ENCODE results near the gene DNASE1L3.

Gene DNASE1L3

DNA sequence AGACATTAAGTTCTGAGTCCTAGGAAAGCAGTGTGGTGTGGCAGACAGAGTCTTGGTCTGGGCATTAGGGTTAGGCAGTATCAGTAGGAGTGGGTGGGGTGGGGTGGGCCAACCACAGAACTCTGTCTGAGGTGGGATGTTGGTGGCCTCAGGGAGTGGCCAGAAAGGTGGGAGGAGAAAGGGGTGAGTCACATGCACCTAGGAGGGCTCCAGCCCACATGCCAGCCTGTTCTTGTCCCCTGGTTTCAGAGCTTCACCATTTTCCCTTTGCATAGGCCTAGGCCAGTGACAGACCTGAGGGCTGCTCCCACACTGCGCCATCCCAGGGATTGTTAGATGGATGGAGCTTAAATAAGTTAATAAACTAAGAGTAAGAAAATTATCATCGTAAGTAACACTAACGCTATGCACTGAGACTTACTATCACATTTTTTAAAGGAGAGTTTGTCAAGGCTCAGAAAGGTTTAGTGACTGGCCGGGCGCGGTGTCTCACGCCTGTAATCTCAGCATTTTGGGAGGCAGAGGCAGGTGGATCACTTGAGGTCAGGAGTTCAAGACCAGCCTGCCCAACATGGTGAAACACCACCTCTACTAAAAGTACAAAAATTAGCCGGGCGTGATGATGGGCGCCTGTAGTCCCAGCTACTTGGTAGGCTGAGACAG, 33.8 kb downstream of the DNASE1L3 start:
- DNase-seq, result no peak

DNA sequence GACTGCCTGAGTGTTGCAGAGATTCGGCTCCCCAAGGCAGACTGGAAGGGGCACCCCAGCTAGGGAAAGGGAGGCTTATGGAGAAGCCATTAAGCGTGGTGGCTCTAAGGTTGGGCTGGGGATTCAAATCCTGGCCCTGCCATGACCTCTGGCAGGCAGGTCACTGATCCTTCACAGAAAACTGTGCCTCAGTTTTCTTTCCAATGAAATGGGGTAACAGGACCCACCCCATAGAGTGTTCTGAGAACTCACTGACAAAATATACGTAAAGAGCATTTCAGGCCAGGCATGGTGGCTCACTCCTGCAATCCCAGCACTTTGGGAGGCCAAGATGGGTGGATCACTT, 34.6 kb downstream of the DNASE1L3 start:
- no peak for DNase-seq

GRCh38 chr3:58175437-58176184, 35.2 kb downstream of the DNASE1L3 start:
- no peak for DNase-seq

DNA sequence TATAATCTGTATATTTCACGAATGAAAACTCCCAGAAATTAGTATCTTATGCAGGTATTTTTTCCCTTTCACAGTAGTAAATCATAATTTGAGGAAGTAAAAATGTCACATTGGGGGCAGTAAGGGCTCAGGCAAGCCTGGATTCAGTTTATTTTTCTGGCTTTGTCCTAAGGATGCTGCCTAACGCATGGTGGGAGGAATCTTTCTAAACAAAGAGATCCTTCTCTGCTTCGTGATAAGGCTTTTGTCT, 35.7 kb downstream of the DNASE1L3 start:
- DNase-seq, result no peak

DNA sequence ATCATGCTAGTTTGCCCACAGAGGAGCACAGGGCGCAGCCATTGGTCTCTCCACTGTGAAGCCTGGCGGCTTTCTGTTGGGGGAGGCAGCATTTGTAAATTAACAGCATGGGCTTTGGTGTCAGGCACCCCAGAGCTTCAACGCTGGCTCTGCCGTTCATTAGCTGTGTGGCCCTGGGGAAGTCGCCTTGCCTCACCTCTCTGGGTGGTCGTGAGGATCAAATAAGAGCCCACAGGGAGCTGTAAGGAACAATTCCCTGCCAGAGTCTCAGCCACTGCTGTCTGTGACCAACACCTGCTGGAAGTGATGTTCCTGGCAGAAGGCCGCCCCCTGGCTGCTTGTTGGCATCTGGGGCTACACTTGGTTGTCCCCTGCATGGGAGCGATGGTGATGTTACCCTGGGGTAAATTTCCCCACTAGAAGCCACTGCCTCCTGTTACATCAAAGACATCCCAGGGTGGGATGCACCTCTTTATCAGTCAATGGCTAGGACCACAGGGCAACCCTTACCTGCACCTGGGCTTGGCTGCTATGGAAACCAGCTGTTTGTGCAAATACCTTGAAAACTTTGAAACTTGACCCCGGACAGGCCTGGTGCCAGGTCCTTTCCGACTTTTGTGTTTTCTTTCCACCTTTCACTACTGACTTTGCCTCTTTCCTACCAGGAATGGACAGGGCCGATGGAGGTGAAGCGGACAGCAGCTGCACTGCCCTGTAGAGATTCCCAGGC, 36.9 kb downstream of the DNASE1L3 start:
- DNase-seq, result no peak

- no peak for DNase-seq
Observed at GRCh38 chr3:58173029-58173668, 37.6 kb downstream of the DNASE1L3 start.

DNA sequence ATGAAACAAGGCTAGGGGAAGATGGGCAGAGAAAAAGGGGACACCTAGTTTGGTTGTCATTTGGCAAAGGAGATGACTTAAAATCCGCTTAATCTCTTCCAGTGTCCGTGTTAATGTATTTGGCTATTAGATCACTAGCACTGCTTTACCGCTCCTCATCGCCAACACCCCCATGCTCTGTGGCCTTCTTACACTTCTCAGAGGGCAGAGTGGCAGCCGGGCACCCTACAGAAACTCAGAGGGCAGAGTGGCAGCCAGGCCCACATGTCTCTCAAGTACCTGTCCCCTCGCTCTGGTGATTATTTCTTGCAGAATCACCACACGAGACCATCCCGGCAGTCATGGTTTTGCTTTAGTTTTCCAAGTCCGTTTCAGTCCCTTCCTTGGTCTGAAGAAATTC, 39.6 kb downstream of the DNASE1L3 start:
- DNase-seq, result no peak

GRCh38 chr3:58170376-58170775, 40.4 kb downstream of the DNASE1L3 start:
- DNase-seq, result no peak

DNA sequence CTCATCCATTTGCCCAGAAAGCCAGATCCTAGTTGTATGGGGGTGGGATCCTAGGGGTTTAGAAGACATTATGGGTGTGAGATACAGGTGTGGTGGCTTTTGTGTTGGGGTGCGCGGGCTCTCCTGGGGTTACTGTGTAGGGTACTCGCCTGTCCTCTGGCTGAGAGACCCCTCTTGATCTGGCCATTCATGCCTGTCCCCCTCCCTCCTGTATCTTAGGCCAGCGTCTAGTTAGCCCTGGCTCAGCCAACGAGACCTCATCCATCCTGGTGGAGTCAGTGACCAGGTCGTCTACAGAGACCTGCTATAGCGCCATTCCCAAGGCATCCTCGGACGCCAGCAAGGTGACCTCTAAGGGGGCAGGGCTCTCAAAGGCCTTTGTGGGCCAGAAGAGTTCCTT, 41.4 kb downstream of the DNASE1L3 start:
- DNase-seq, result no peak

- DNase-seq, result no peak
Observed at GRCh38 chr3:58168498-58168897, 42.3 kb downstream of the DNASE1L3 start.

GRCh38 chr3:58167431-58168351, 43.1 kb downstream of the DNASE1L3 start:
- no peak for DNase-seq

GRCh38 chr3:58164906-58165821, 45.6 kb downstream of the DNASE1L3 start:
- DNase-seq, result no peak

GRCh38 chr3:58164199-58164879, 46.4 kb downstream of the DNASE1L3 start:
- DNase-seq, result no peak

DNA sequence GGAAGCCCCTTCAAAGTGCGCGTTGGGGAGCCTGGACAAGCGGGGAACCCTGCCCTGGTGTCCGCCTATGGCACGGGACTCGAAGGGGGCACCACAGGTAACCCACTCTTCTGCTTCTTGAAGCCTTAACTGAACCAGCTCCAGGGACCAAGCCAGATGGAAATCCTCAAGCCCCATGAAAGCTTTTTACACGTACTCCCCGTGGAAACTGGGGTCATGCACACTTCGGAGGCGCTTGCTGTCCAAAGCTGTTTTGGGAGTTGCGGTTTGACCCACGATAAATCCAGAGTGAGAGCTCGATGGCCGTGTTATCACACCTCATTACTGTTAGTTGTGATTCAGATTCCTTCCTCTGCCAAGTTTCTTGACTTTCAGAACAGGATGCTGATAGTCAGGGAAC, 47.5 kb downstream of the DNASE1L3 start:
- no peak for DNase-seq

- no peak for DNase-seq
Observed at GRCh38 chr3:58161435-58162398, 49.1 kb downstream of the DNASE1L3 start.

GRCh38 chr3:58160399-58160798, 50.4 kb downstream of the DNASE1L3 start:
- no peak for DNase-seq

- DNase-seq, result no peak
Observed at GRCh38 chr3:58158442-58159153, 52.2 kb downstream of the DNASE1L3 start.

DNA sequence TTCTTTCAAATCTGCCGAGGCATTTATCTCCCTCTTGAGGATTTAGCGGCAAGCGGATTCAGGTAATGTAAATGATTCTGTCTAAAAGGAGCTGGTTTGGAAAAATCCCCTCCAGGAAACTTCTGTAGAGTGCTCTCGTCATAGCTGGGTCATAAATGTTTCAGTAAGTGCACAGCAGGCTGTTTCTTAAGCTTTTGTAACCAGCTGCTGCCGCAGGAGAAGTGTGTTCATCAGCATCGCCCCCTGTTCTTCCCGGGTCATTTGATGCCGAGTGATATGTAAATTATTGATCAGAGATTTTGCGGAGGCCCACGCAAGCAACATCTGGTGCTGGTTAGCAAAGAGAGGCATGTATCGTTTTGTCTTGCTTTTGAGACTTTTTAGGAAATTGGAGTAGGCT, 53.1 kb downstream of the DNASE1L3 start:
- no peak for DNase-seq

DNA sequence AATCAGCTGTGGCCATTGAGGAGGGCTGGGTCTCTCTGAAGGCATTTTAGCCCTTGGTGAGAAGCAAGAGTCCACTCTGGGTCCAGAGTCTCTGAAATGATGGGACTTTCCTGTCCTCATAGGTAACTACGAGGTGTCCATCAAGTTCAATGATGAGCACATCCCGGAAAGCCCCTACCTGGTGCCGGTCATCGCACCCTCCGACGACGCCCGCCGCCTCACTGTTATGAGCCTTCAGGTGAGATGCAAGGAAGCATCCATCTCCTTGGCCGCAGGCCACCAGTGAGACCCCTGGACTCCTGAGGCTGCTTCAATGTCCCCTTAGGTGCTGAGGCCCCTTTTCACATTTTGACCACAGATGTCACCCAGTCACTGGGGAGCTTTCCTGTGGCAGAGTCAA, 54.9 kb downstream of the DNASE1L3 start:
- no peak for DNase-seq

Measured in KG1 (cell line).